EL (cell line): Measurements from ENCODE around the gene PIM3.

Experiments used
- DNase-seq: peaks from one replicate; pipeline ENCODE4 v3.0.0-alpha.2; 2016

Gene PIM3

DNA sequence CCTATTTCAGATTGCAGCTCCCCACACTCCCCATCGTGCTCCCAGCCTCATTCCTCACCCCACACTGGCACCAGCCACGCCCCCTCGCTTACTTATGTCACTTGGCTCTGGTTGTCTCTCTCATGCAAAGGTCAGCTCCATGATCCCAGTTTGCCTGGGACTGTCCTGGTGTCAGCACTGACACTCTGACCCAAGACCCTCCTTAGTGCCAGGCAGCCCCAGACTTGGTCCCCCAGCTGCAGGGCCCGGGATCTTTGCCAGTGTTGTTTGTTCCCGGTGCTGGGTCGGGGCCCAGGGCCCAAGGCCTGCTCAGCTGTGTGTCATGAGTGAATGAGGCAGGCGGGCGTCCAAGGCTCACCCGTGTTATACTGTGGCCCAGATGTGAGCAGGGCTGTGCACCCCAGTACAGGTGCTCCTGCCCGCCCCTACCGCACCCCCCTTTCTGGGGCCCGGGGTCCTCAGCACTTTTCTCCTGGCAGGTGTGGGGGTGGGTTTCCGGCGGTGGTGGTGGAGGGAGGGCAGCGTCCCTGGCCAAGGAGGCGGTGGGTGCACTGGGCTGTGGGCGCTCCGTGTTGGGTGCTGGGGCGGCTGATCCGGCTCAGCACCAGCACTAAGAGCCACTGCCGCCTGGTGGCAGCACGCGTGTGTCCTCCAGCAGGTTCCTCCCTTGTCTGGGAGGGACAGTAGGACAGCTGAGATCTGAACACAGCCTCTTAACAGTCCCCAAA is 32.5 kb downstream of the PIM3 start:
- DNase-seq, result peak; percentile 49

- DNase-seq, result no peak
Observed at GRCh38 chr22:49993649-49994360, 33.2 kb downstream of the PIM3 start.

DNA sequence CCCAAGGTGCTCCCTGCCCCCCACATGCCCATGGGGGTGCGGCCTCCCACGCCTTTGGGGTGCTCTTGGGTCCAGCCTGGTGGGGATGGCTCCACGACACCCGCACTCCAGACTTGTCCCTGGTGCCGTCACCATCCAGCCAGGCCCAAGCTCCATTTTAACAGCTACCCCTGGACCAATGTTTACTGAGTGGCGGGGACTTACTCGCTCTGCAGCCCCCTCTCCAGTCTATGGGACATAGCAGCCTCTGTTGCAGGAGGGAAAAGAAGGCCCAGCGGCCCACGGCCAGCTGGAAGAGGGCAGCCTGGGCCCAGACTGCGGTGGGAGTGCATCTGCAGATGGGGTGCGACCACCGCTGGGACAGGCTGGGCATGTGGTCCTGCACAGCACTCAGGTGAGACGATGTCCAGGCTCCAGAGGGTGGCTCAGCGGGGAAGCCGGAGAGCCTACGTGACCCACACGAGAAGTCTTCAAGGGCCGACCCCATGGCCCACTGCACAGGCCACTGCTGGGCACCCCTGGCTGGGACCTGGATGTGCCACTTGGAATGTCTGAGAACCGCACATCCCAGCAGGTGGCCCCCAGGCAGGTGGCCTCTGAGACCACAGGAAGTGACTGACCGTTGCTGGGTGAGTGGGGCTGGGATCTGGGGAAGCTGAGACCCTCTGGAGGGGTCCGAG is 33.9 kb downstream of the PIM3 start:
- no peak for DNase-seq

DNA sequence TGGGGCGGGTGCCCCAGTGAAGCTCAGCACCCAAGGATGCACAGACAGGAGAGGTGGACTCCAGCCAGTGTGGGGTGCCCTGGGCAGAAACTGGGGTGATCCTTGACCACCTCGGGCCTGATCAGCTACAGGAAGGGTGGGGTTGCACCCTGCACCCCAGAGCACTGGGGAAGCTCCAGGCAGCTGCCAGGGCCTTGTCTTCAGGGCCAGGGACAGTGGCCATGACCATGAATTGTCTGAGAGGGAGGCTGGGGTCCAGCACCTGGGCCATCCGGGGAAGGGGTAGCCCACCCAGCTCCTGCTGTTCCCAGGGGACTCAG is 34.4 kb downstream of the PIM3 start:
- no peak for DNase-seq

DNA sequence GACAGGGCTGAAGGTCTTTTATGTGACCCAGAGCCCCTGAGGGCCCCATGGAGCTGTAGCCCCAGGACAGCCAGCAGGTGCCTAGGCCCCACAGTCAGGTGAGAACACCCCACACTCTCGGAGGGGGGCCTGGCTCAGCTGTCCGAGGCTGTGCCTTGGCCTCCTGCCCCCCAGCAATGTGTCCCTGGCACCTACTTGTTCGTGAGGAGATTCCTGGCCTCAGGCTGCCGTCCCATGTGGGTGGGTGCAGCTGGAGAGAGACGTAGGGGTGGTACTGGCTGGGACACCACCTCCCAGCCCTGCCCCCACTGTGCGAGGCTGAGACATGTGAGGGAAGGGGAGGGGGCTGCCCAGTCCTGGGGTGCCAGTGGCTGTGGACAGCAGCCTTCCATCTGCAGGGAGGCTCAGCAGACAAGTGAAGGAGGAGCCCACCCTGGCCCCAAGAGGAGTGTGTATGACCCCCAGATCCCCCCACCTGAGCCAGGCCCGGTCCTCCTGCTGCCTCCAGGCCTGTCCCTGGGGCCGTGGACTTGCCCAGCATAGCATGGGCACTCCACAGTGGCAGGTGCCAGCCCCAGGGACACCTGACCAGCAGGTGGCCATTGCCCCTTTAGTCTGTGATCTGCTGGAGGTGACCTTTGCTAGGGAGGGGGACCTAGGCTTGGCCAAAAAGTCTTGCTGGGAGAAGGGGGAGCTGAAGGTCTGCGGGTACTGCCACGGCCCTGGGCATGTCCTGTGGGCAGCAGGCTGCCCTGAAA is 35.0 kb downstream of the PIM3 start:
- no peak for DNase-seq

DNA sequence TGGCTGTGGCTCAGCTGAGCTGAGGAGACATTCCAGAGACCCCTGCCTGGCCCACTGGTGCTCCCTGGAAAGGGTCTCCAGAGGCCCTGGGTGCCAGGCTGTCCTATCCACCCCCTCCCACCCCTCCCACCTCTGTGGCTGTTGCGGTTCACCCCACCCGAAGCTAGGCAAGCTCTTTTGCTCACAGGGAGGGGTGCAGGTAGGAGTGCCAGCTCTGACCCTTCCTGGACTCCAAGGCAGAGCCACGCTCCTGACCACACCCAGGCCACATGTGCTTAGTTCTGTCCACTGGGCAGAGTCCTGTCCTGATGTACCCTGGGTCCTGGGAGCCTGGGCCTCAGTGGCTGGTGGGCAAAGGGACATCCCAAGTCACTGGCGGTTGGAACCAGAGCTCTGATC is 35.5 kb downstream of the PIM3 start:
- DNase-seq, result no peak

DNA sequence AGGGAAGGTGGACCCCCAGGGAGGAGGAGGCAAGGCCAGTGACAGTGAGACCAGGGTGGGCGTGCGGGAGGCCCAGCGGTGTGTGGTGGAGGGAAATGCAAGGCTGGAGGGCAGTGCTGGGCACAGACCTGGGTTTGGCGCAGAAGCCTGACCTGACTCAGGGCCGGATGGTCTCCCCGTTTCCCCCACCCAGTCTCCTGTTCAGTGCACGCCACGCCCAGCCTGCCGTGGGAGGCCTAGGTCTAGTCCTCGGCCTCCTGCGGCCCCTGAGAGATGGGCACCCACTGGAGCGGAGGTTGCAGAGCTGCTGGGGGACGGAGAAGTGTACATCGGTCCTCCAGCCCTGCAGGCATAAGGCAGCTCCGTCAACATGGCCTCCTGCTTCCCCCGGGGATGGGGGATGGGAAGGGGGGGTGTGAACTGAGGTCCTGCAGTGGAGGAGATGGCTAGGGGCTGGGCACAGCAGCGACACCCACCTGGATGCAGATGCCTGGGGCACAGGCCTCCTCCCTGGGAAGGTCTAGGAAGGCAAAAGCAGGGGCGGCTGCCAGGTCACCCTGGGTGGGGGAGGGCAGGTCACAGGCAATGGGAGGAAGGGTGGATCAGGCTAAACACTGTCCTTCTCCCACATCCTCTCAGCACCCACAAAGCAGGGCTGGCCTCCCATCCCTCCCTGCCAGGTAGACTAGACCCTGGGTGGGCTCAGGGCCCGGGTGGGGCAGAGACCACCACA is 36.1 kb downstream of the PIM3 start:
- no peak for DNase-seq

DNA sequence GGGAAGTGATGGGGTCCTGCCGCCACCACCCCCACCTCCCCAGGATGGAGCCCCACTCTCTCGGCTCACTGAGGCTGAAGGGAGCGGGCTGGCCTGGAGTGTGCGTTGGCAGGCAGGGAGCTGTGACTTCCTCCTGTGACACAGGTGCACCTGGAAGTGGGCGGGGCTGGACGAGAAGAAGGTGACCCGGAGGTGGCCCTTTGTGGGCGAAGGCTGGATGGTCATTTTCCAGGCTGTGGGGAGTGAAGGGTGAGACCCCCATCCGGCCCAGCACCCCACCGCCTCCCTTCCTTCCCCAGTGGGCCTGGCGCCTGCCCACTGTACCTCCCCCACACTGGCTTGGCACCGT is 36.7 kb downstream of the PIM3 start:
- DNase-seq, result no peak

DNA sequence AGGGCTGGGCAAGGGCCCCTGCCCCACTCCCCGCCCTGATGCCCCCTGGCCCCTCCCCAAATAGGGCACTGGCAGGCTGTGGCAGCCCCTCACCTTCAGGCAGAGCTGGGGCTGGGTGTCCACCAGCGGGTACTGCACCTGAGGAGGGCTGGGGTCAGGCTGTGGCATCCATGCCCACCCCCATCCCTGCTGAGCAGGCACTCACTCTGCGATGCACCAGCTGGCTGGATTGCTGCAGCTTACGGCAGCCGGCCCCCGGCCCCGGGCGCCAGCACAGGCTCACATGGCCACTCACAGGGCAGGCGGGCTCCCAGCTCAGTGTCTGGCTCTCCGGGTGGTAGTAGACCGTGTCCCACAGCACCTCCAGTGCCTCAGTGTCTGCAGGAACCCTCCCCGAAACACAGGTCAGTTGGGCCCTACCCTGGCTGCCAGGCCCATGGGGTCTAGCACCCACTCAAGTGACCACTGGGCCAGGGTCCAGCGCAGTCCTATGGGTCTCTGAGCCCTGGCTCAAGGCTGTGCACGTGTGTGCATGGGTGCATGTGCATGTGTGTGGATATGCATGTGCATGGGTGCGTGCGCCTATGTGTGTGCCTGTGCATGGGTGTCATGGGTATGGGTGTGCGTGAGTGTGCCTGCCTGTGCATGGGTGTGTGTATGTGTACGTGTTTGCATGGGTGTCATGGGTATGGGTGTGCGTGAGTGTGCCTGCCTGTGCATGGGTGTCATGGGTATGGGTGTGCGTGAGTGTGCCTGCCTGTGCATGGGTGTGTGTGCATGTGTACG is 37.6 kb downstream of the PIM3 start:
- no peak for DNase-seq

DNA sequence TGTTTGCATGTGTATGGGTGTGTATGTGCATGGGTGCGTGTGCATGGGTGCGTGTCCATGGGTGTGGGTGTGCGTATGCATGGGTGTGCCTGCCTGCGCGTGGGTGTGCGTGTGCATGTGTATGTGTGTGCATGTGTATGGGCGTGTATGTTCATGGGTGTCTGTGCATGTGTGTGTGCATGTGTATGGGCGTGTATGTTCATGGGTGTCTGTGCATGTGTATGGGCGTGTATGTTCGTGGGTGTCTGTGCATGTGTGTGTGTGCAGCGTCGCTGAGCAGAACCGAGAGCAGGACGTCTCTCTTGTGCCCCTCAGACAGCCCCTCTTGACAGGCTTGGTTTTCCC is 38.1 kb downstream of the PIM3 start:
- DNase-seq, result no peak

- DNase-seq, result no peak
Observed at GRCh38 chr22:49999063-49999945, 38.7 kb downstream of the PIM3 start.

DNA sequence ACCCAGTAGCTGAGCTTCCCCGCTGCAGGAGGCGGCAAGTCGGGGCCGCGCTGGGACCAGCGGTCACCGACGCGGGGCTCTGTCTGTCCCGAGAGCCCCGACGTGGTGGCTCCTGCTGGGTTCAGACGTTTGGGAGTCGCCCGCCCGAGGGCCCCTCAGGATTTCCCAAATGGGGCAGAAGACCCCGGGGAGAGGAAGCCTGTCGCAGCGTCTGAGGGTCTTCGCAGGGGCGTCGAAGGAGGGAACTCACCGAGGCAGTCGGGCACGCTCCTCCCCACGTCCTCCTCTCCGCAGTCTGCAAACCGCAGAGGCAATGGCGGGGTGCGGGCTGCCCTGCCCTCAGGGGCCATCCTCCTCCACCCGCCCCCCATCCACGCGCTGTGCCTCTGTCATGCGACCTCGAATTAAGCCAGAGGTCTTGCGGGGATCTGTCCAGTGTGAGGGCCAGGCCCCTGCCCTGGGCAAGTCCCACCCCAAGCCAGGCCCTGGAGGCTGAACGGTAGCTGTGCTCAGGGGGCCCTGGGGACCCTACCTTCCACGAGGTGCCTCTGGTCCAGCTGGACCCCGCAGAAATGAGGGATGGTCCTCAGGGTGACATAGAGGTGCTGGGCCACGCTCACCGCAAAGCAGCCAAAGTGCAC is 39.5 kb downstream of the PIM3 start:
- DNase-seq, result no peak

DNA sequence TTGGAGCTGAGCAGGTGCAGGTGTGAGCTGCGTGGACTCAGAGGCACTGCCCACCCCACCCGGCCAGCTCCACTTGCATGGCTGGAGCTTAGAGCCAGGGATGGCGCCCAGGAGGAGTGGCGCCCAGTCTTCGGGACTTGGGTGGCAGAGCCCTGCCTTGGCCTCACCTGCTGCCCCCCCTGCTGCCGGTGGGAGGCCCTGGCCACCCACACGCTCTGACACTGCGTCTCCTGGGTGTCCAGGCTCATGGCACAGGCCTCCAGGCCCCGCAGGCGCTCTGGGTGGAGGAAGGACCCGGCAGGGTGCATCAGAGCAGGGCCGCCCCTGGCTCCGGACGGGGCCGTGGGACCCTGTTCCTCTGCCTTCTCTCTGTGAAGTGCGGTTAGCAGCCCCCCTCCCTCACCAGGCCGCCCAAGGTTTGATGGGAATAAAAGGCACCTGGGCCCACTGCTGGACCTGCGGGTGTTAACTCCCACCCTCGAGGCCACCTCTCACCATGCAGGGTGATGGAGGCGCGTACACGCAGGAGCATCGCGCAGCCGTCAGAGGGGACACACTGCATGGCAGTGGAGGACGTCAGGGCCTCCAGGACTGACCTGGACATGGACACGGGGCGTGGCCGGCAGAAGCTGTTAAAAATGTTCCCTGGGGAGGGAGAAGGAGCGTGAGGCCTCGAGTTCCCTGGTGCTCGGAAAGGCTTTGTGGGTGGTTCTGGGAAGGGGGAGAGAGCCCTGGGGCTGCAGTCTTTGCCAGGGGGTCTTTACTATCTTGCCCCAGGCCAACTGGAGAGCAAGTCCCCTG is 40.2 kb downstream of the PIM3 start:
- DNase-seq, result no peak

DNA sequence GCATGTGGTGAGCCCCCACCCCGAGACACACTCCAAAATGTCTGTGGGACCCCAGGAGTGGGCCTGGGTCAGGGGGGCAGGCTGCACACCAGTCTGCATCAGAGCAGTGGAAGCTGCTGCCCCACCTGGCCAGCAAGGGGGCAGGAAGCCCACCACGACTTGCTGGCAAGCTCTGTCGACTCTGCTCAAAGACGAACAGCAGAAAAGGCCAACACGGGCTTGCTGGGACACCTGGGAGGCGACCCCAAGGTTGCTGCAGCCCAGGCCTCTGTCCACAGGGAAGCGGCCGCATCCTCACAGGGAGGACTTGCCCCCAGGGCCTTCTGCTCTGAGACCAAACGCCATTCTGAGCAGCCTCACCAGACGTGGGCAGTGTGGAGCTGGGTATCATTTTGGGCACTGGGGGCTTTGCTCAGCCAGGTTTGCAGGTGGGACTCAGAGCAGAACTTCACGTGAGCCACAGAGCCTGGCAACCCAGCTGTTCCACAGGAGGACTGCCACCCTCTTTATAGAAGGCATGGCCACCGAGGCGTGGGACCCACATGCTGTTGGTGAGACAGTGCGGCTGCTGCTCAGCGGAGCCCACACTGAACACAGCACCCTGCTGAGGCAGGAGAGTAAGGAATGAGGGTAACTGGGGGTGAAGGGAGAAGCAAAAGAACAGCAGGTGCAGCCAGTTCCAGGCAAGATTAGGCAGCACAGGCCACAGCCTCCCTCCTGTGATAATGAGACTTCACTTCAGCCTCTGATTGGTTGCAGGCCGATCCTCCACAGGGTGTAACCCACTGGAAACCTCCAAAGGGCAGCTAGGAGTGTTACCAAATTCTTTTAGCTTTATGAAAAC is 41.0 kb downstream of the PIM3 start:
- no peak for DNase-seq

- DNase-seq, result no peak
Observed at GRCh38 chr22:50002791-50003190, 42.2 kb downstream of the PIM3 start.

DNA sequence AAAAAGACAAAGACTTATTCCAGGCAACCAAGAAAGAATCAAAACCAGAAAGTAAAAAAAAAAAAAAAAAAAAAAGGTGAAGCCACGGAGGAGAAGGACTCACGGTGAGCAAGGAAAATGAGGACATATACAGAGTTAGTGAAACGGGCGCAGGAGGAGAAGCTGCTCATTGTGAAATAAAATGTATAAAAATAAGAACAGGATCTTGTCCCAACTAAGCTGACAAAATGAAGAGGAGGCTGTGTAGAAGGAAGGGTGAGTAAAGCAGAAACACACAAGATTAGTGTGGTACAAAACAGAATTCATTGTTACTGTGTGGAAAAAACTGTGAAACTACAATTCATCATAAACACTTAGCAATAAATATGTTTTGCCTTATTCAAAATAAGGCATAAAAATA is 44.3 kb downstream of the PIM3 start:
- DNase-seq, result no peak

DNA sequence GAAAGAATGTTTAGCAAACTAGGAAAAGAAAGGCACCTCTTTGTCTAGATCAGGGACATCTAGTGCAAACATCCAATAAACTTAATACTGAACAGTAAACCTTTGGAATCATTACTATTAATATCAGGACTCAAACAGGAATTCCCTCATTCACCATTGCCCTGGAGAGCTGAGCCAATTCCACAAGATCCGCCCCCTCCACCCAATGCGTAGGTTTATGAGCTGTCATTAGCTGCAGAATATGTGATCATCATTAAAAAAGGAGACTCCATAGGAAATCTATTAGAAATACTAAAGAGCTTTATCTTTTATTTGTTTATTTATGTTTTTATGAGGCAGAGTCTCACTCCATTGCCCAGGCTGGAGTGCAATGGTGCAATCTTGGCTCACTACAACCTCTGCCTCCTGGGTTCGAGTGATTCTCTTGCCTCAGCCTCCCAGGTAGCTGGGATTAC is 46.5 kb downstream of the PIM3 start:
- DNase-seq, result no peak

- DNase-seq, result no peak
Observed at GRCh38 chr22:50008151-50009040, 47.8 kb downstream of the PIM3 start.
